ENCODE results near the gene PANX3.
"Not testable (repeated sequence)": the region's sequence is repeated elsewhere in the genome, so short reads cannot be mapped to it uniquely, and the experiment has no call there.

PANX3 gene

DNA sequence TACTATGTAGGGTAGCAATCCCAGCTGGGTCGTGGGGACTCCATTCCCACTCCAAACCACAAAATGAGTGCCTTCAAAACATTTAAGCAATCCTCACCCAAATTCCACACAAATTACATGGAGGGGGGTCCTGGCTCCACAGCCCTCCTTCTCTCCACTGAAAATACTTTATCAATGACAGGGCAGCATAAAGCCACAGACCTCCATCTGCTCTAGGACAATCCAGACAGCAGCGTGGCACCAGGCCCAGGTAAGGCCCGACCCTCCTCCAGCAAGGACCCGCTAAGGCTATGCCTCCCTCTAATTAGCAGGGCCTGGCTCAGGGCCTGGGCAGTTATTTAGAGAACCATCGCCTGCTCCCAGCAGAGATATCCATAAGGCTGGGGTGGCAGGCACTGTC lies at the start of gene PANX3:
Gene PANX3, plus strand, starts transcription at position 365 of the 400 bp plus-strand sequence. CDS start 129 bp downstream, outside the sequence.
- DNase-seq = no peak

- DNase-seq = no peak
Observed at GRCh38 chr11:124569697-124570096, 41.5 kb upstream of the PANX3 start, which contains the start of gene OR8A1. OR8A1 (plus strand) TSS chr11:124569997; CDS start chr11:124570120, 123 bp downstream.

DNA sequence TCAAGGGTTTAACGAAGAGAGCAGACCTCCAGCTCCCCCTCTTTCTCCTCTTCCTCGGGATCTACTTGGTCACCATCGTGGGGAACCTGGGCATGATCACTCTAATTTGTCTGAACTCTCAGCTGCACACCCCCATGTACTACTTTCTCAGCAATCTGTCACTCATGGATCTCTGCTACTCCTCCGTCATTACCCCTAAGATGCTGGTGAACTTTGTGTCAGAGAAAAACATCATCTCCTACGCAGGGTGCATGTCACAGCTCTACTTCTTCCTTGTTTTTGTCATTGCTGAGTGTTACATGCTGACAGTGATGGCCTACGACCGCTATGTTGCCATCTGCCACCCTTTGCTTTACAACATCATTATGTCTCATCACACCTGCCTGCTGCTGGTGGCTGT lies 41.1 kb upstream of the PANX3 start:
- no peak for DNase-seq

GRCh38 chr11:124577716-124578427 lies 33.4 kb upstream of the PANX3 start:
- no peak for DNase-seq

- DNase-seq = no peak
Observed at GRCh38 chr11:124578761-124579160, 32.5 kb upstream of the PANX3 start.

- no peak for DNase-seq
Observed at GRCh38 chr11:124581817-124582216, 29.4 kb upstream of the PANX3 start.

DNA sequence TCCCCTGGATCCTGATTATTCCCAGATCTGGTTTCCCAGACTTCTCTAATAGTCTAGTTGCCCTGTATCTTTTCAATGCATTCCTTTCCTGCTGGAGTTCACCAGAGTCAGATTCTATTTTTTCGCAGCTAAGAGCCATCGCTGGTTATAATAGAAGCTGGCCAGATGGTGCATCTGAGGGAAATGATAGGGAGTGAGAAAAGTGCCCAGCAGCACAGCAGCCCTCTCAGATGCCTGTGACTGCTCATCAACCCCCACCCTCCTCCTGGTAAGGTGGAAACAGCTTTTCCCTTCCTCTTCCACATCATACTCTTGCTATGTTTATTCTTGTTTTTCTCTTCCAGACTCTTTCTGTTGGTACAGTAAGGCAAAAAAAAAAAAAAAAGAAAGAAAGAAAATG lies 28.7 kb upstream of the PANX3 start:
- DNase-seq = no peak

- DNase-seq = peak; percentile 20
Observed at GRCh38 chr11:124583781-124584180, 27.4 kb upstream of the PANX3 start.

DNA sequence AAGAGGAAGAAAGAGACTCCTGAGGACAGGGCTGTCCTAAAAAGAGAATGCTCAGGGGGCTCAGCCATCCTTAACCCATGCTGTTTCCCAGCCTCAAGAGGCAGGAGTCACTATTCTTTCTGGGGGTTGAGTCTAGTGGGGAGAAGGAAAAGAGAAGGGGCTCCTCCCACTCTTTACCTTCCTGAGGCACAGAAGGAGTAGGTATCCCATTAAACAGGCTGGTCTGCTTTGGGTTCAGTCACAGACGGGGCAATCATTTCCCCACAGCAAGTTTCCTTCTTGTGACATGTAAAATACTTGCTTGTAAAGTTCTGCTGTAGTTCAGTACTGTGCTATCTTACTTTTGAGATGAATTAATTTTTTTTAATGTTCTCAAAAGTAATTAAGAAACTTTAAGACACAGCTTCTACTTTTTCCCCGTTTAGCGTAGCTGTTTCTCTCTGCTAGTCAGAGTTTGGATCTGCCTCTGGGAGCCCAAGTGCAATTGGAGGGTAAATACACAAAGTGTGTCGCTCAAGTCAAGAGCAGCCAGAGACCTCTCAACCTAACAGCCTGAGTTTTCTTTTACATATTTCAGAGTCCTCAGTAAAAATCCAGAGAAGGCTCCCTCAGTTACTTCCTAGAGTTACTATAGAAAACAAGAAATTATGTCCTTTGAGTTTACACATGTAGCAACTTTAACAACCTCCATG lies 26.4 kb upstream of the PANX3 start:
- DNase-seq = no peak

DNA sequence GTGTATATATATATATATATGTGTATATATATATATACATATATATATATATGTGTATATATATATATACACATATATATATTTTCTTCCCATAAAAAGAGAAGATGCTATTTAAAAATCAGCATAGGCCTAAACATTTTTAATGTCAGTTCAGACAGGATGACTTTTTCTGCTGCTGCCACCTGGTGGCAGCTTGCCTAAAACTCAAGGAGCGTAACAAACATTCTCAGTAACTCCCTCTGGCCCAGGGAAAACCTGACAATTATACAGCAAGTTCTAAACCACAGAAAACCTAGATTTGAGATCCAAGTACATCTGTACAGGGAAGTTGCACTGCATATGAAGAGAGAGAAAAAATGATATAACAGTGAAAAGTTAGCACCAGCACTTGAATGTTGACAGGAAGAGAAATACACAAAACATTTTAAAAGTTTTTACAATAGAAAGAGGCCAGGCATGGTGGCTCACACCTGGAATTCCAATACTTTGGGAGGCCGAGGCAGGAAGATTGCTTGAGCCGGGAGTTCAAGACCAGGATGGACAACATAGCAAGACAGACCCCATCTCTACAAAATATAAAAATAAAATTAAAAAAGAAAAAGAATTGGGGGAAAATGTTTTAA lies 24.9 kb upstream of the PANX3 start:
- DNase-seq = peak; percentile 20

GRCh38 chr11:124591430-124591829 lies 19.8 kb upstream of the PANX3 start:
- DNase-seq = no peak

DNA sequence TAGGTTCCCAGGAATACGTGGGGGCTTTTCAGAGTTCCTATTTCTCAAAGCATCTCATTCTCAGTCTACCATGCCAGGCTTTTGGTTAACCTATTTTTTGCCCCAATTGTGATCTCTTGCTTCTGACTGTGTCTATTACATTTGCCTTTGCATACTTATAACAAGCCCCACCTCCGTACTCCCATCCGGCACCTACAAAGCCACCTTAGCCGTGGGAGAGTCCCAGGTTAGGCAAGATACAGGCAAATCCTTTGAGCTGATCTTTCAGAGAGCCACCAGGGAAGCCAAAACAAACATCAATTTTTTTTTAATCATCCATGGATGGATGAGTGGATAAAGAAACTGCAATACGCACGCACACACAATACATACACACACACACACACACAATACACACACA lies 18.6 kb upstream of the PANX3 start:
- DNase-seq = no peak

- no peak for DNase-seq
Observed at GRCh38 chr11:124595302-124595701, 15.9 kb upstream of the PANX3 start.

GRCh38 chr11:124597626-124598025 lies 13.6 kb upstream of the PANX3 start:
- DNase-seq = no peak

- DNase-seq = no peak
Observed at GRCh38 chr11:124600621-124601320, 10.5 kb upstream of the PANX3 start.

DNA sequence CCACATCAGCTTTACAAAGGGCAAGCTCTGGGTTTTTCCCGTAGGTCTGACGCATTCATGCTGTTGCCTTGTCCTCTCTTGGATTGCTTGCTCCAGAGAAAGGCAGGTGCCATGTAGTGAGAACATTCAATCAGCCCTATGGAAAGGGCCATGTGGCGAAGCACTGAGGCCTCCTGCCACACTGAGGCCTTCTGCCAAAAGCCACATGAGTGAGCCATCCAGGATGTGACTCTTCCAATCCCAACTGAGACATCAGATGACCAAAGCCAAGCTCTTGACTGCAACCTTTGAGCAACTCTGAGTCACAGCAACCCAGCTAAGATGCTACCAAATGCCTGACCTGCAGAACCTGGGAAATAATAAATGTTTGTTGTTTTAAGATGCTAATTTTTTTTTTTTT lies 9.0 kb upstream of the PANX3 start:
- DNase-seq = no peak

- not testable (repeated sequence) for DNase-seq
Observed at GRCh38 chr11:124602723-124603122, 8.5 kb upstream of the PANX3 start.

DNA sequence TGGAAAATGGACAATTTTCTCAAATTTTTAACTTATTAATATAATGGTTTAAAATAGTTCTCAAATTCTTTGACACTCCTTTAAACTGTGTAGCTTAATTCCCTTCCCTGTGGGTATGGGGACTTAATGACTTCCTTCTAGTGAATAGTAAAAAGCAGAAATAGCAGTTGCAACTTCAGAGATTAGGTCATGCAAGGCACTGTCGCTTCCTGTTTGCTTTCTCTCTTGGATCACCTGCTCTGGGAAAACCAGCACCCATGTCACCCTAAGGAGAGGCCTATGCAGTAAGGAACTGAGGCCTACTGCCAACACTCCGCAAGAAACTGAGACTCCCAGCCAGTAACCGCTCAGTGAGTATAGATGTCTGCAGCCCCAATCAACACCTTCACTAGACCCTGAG lies 5.5 kb upstream of the PANX3 start:
- DNase-seq = no peak

- DNase-seq = no peak
Observed at GRCh38 chr11:124608147-124608546, 3.1 kb upstream of the PANX3 start.

DNA sequence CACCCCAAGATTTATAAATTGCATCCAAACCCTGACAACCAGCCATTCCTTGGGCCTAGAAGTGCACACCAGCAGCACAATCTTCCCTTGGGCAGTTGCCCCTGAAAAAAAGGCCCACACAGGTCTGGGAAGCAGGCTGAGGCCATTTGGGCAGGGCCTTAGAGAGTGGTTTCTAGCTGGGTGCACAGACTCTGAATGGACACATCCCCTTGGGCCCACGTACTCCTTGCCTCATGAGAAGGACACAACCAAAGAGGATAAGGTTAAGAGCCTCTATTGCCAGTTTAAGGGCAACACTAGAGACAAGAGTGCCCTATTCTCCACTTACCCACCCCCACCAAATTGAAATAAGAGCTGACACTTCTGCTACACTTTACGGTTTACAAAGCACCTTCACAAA lies 933 bp upstream of the PANX3 start:
- DNase-seq = no peak

DNA sequence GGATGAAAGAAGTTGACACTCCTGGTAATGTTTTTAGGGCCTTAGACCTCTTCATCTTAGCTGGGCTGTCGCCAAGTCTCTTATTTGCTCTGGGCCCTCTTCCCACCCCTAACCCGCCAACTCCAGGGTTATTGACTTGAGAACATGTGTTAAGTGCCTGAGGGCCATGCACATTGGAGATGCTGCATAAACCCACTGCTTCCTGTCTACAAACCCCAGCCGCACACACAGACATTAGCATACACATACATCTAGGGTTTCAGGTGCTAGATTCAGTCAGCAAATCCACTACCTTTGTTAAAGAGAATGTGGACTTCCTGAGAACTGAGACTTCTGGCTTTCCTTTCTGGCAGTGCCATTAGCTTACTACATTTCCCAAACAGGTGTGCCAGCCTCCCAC lies 817 bp downstream of the PANX3 start:
- no peak for DNase-seq

DNA sequence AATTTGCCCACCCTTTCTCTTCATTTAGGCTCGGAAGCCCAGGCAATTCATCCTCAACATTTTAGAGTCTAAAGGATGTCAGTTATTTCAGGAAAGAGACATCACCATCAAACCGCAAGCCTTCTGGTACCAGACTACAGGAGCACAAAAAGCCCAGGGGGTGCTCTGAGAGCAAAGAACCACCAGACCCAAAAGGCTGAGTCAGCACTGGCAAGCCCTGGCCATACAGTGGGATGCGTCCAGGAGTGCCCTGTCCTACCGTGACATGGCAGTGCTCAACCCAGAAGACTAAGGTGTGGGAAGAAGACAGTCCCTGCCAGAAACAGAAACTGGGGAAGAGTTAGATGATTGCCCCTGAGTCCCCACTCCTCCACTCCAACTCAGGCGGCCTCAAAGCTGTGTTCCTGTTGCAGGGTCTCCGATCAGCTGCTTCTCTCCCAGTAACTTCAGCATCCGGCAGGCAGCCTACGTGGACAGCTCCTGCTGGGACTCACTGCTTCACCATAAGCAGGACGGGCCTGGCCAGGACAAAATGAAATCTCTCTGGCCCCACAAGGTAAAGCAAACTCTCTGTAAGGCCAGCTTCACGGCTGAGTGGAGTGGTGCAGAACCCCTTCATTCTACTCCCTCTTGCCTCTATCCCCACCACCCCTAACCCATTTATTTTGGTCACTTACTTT lies 1.5 kb downstream of the PANX3 start:
- no peak for DNase-seq

- no peak for DNase-seq
Observed at GRCh38 chr11:124618863-124619262, 7.6 kb downstream of the PANX3 start.
